SJSA1 (cell line): ENCODE data around the gene CDR2. TPM values are rescaled to one million over a fixed set of nuclear protein-coding genes. Genes with fewer than 3 reads are reported as not detected.
A peak's percentile ranks its signal among the peaks of the same experiment; 100 is the strongest.
"Not testable (repeated sequence)": the region's sequence is repeated elsewhere in the genome, so short reads cannot be mapped to it uniquely, and the experiment has no call there.

Source experiments
- DNase-seq, 2 experiments: peaks; one replicate each; pipeline ENCODE4 v3.0.0-alpha.2; 2015 to 2020; ENCODE audit warnings: low spot score in 2 of 2, low read depth in 1 of 2
- H3K27ac ChIP-seq: fragments of 250-450 bp; sonication (Bioruptor Pico); 2 replicates; pipeline ENCODE4 v1.5.1; 2020; ENCODE audit warnings: mild to moderate bottlenecking, moderate library complexity
- H3K27me3 ChIP-seq: fragments of 250-450 bp; sonication (Bioruptor Pico); replicated peaks from 2 replicates; pipeline ENCODE4 v1.5.1; 2020; ENCODE audit warnings: mild to moderate bottlenecking, moderate library complexity
- H3K36me3 ChIP-seq: fragments of 250-450 bp; sonication (Bioruptor Pico); 2 replicates; pipeline ENCODE4 v1.5.1; 2020; ENCODE audit warnings: mild to moderate bottlenecking
- H3K4me1 ChIP-seq: fragments of 250-450 bp; sonication (Bioruptor Pico); replicated peaks from 2 replicates; pipeline ENCODE4 v1.6.1; 2021; ENCODE audit warnings: mild to moderate bottlenecking
- H3K4me3 ChIP-seq: fragments of 250-450 bp; sonication (Bioruptor Pico); 2 replicates; pipeline ENCODE4 v1.5.1; 2020; ENCODE audit warnings: mild to moderate bottlenecking
- H3K9me3 ChIP-seq: fragments of 250-450 bp; sonication (Bioruptor Pico); replicated peaks from 2 replicates; pipeline ENCODE4 v1.5.1; 2020; ENCODE audit warnings: mild to moderate bottlenecking
- total RNA-seq: library from RNA; depleted of rRNA; stranded (reverse); fragments of >200 nt; shearing (Covaris generic); gene quantifications from 2 replicates; pipeline ENCODE4 v1.2.3, GENCODE V29; 2014

Gene CDR2
- total RNA-seq, 1 experiment from 2014 or later = 32.0 TPM

GRCh38 chr16:22370038-22370820 is 4.2 kb downstream of the CDR2 start:
- DNase-seq = no peak
- Histone ChIP-seq H3K36me3 (peaks cover 53% of the 10 kb centered on the region), H3K27me3 (no peaks in the 10 kb centered on the region), H3K4me1 (peaks cover 26% of the 10 kb centered on the region), H3K27ac (no peak overlapping the region), H3K4me3 (no peak overlapping the region), H3K9me3 (no peaks in the 10 kb centered on the region)

- Histone ChIP-seq H3K27ac (no peak overlapping the region), H3K36me3 (peaks cover 61% of the 10 kb centered on the region)
Measured at GRCh38 chr16:22369221-22369811, 5.1 kb downstream of the CDR2 start.

GRCh38 chr16:22368200-22368826 is 6.1 kb downstream of the CDR2 start:
- Histone ChIP-seq H3K36me3 (peaks cover 59% of the 10 kb centered on the region), H3K4me1 (peaks cover 22% of the 10 kb centered on the region)
- not testable (repeated sequence) for H3K27me3 ChIP-seq, DNase-seq, H3K27ac ChIP-seq, H3K4me3 ChIP-seq, H3K9me3 ChIP-seq

More at GRCh38 chr16:22369221-22369811, 5.1 kb downstream of the CDR2 start:
- Histone ChIP-seq H3K4me3 (no peak overlapping the region), H3K4me1 (peaks cover 24% of the 10 kb centered on the region), H3K9me3 (no peaks in the 10 kb centered on the region), H3K27me3 (no peaks in the 10 kb centered on the region)
- peak in 1 of 2 experiments; percentile 7 for DNase-seq

GRCh38 chr16:22366889-22367288 is 7.5 kb downstream of the CDR2 start:
- no peaks in the 10 kb centered on the region for H3K9me3 ChIP-seq
- no peak overlapping the region for H3K27ac ChIP-seq
- peaks cover 56% of the 10 kb centered on the region for H3K36me3 ChIP-seq
- no peak overlapping the region for H3K4me3 ChIP-seq
- no peaks in the 10 kb centered on the region for H3K27me3 ChIP-seq
- no peak for DNase-seq
- peaks cover 11% of the 10 kb centered on the region for H3K4me1 ChIP-seq

- Histone ChIP-seq H3K4me3 (no peak overlapping the region), H3K27me3 (no peaks in the 10 kb centered on the region), H3K4me1 (peaks cover 11% of the 10 kb centered on the region), H3K36me3 (peaks cover 54% of the 10 kb centered on the region), H3K9me3 (no peaks in the 10 kb centered on the region), H3K27ac (no peak overlapping the region)
- DNase-seq = no peak
Measured at GRCh38 chr16:22366371-22366770, 8.0 kb downstream of the CDR2 start.

GRCh38 chr16:22364241-22364640 is 10.2 kb downstream of the CDR2 start:
- Histone ChIP-seq H3K4me3 (no peak overlapping the region), H3K27me3 (no peaks in the 10 kb centered on the region), H3K4me1 (peaks cover under 1% of the 10 kb centered on the region), H3K27ac (no peak overlapping the region), H3K36me3 (peaks cover 61% of the 10 kb centered on the region), H3K9me3 (no peaks in the 10 kb centered on the region)
- DNase-seq = no peak

DNA sequence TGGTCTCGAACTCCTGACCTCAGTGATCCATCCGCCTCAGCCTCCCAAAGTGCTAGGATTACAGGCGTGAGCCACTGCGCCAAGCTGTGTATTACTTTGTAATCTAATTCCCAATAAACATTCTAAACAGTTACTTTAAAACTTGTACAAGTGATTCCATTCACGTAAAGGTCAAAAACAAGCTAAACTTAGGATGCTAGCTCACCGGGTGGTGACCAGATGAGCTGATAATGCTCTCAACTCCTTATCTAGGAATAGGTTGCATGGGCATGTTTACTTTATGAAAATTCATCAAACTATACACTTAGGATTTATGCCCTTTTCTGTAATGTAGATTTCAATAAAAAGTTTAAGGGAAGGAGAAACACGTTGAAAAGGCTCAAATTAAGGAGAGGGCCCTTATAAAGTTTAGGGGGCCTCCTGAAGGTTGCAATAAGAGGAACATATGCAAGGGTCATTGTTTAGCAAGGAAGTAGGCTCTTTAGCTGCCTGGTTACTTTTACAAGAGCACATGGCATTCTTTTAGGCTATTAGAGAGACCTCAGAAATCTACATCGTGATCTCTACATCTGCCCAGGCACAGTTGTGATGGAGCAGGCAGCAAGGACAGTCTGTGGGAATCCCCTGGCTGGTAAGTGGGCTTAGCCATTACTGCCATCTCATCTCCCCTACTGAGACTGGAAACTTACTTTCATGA is 13.3 kb downstream of the CDR2 start:
- Histone ChIP-seq H3K36me3 (peaks cover 64% of the 10 kb centered on the region), H3K27ac (no peak overlapping the region), H3K27me3 (no peaks in the 10 kb centered on the region), H3K9me3 (no peaks in the 10 kb centered on the region), H3K4me3 (no peak overlapping the region), H3K4me1 (peaks cover 14% of the 10 kb centered on the region)
- no peak for DNase-seq

- H3K4me1 ChIP-seq = peaks cover 14% of the 10 kb centered on the region
- no peak overlapping the region for H3K27ac ChIP-seq
- H3K9me3 ChIP-seq = no peaks in the 10 kb centered on the region
- no peaks in the 10 kb centered on the region for H3K27me3 ChIP-seq
- H3K36me3 ChIP-seq = peaks cover 62% of the 10 kb centered on the region
- no peak for DNase-seq
- H3K4me3 ChIP-seq = no peak overlapping the region
Measured at GRCh38 chr16:22359679-22360078, 14.7 kb downstream of the CDR2 start.

GRCh38 chr16:22358000-22358399 is 16.4 kb downstream of the CDR2 start:
- H3K36me3 ChIP-seq = peaks cover 50% of the 10 kb centered on the region
- H3K4me3 ChIP-seq = no peak overlapping the region
- H3K9me3 ChIP-seq = no peaks in the 10 kb centered on the region
- H3K27me3 ChIP-seq = no peaks in the 10 kb centered on the region
- no peak overlapping the region; the same call in 1 of the 2 replicates for H3K27ac ChIP-seq
- H3K4me1 ChIP-seq = peaks cover 27% of the 10 kb centered on the region
- peak in 1 of 2 experiments; percentile 22 for DNase-seq

DNA sequence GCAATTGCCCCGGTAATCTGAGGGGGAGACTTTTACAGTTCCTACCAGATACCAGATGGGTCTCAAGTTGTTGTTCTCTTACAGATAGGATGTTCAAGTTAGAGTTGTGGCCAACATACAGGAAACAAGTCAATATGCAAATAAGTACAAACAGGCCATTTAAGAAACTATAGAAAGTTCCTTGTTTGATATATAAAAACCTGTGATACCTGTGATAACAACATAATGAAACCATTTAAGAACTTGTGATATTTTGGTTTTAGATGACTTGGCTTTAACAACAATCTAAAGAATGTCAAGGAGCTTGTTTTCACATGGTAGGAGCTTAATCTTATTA is 16.8 kb downstream of the CDR2 start:
- peaks cover 49% of the 10 kb centered on the region for H3K36me3 ChIP-seq
- no peak overlapping the region; the same call in 1 of the 2 replicates for H3K27ac ChIP-seq
- DNase-seq = no peak
- no peaks in the 10 kb centered on the region for H3K9me3 ChIP-seq
- H3K27me3 ChIP-seq = no peaks in the 10 kb centered on the region
- no peak overlapping the region for H3K4me3 ChIP-seq
- H3K4me1 ChIP-seq = peaks cover 31% of the 10 kb centered on the region

DNA sequence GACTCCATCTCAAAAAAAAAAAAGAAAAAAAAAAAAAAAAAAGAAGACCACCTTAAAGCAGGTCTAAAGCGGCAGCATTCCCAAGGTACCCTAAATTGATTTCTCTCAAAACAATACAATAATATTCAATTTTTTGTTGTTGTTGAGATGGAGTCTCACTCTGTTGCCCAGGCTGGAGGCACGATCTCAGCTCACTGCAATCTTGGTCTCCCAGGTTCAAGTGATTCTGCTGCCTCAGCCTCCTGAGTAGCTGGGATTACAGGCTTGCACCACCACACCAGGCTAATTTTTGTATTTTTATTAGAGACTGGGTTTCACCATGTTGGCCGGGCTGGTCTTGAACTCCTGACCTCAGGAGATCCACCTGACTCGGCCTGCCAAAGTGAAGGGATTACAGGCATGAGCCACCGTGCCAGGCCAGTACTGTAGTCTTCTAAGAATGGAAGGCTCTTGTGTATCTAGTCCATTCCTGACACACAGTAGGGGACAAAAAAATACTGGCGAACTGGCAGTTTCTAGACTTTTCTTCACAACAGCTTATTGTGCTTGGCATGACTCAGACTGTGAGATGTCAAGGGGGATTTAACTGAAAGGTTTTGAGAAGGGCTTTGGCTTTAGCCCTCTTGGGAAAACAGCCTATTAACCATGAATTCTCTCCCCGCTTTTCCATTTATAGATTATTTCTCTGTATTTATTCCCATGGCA is 17.3 kb downstream of the CDR2 start:
- no peak overlapping the region for H3K27ac ChIP-seq
- H3K27me3 ChIP-seq = no peaks in the 10 kb centered on the region
- H3K9me3 ChIP-seq = no peaks in the 10 kb centered on the region
- H3K4me1 ChIP-seq = peaks cover 35% of the 10 kb centered on the region
- peaks cover 48% of the 10 kb centered on the region for H3K36me3 ChIP-seq
- no peak for DNase-seq
- no peak overlapping the region for H3K4me3 ChIP-seq

DNA sequence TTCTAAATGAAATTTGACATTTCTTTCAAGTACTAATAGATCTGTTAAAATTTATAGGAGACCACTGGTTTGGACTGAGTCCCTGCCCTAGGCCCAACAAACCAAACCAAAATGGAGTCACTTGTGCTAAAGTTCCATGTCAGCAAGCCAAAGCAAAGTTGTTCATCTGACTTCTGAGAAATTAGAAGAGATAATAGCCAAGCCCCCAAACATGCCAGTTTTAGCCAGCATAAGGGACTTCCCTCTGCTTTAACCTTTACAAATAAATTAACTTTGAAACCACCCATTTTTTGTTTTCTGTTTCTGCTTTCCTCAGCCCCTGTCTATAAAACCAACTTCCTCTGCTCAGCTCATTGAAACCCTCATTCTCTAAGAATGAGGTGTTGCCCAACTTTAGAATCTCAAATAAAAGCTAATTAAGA is 18.9 kb downstream of the CDR2 start:
- no peak for DNase-seq
- Histone ChIP-seq H3K27ac (no peak overlapping the region), H3K4me1 (peaks cover 35% of the 10 kb centered on the region), H3K4me3 (no peak overlapping the region), H3K36me3 (peaks cover 54% of the 10 kb centered on the region), H3K9me3 (no peaks in the 10 kb centered on the region), H3K27me3 (no peaks in the 10 kb centered on the region)

DNA sequence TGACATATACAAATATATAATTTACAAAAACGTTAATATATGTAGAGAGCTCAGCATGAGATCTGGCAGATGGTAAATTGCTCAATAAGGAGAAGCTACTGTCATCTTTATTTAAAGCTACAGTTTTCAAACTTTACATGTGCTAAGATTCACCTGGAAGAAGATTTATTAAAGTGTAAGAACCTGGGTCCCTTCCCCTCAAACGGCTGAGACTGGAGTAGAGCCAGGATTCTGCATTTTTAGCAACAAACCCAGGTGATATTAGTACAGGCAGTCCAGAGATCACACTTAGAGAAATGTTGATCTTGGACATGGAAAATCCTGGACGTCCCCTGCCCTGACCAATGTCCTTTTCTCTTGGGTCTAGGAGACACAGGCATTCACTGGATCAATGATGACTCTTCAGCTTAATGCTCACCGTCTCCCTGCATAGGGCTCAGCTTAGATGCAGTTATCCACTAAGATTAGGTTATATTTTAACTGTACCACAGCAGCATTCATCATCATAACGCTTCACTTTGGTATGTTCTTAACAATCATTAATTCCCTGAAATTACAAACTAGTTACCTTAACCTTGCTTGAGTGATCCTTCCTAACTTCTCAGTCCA is 20.4 kb downstream of the CDR2 start:
- Histone ChIP-seq H3K36me3 (peaks cover 57% of the 10 kb centered on the region), H3K27ac (peak overlapping the region; percentile 57), H3K4me1 (peaks cover 35% of the 10 kb centered on the region), H3K27me3 (no peaks in the 10 kb centered on the region), H3K4me3 (no peak overlapping the region), H3K9me3 (no peaks in the 10 kb centered on the region)
- no peak for DNase-seq
